ENCODE results near the gene FAM171A2. TPM values are rescaled to one million over a fixed set of nuclear protein-coding genes. Genes with fewer than 3 reads are reported as not detected.

Gene FAM171A2
- total RNA-seq, 3 donors from 2014 or later: 0.12 to 1.3 (median 0.31) TPM

DNA sequence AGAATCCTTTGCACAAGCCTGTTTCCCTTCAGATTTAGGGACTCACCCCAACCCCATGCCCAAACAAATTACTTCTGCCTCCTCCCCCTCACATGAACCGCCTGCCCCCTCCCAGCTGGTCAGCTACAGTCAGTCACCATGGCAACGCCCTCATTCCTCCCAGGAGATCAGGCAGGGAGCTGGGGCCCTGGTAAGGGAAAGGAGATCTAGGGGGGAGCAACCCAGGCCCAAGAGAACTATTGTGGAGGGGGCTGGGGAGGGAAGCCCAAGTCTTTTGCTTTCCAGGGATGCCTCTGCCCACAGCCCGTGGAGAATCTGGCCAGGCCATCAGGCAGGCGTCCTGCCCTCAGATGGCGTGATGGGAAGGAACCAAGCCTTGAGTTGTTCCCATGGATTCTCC, 2.8 kb downstream of the FAM171A2 start:
- no peak for DNase-seq
- no peak overlapping the region for H3K4me3 ChIP-seq
- peaks cover 7% of the 10 kb centered on the region for H3K4me1 ChIP-seq (ENCODE audit: low read depth)
- H3K9me3 ChIP-seq: no peaks in the 10 kb centered on the region
- H3K36me3 ChIP-seq (ENCODE audit: low read depth): no peaks in the 10 kb centered on the region
- intact Hi-C loops (cut with DNase I, micrococcal nuclease): no loop called here
- TF ChIP-seq CTCF (IDR thresholded peaks at IDR 0.05): no peak
- no peak for ATAC-seq

DNA sequence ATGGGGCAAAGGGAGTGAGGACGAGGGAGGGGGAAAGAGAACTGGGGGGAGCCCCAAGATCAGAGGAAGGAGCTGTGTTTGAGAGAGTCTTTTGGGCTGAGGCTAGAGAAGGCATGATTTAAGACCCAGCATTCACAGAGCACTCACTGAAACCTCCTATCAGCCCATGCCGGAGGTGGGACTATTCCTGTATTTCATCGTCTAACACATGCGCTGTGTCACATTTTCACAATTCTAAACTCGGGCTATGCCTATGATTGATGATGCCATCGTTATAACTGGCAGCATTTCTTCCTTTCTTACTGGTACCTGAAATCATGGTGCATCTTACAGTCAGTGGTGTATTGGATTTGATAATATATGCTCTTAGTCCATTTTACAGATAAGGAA, 3.5 kb downstream of the FAM171A2 start:
- Histone ChIP-seq H3K4me3 (no peak overlapping the region), H3K36me3 (ENCODE audit: low read depth) (no peaks in the 10 kb centered on the region), H3K9me3 (no peaks in the 10 kb centered on the region), H3K4me1 (ENCODE audit: low read depth) (peaks cover 7% of the 10 kb centered on the region)
- intact Hi-C loops (cut with DNase I, micrococcal nuclease): no loop called here
- DNase-seq (no peak), ATAC-seq (no peak)
- no peak for TF ChIP-seq CTCF (IDR thresholded peaks at IDR 0.05)

DNA sequence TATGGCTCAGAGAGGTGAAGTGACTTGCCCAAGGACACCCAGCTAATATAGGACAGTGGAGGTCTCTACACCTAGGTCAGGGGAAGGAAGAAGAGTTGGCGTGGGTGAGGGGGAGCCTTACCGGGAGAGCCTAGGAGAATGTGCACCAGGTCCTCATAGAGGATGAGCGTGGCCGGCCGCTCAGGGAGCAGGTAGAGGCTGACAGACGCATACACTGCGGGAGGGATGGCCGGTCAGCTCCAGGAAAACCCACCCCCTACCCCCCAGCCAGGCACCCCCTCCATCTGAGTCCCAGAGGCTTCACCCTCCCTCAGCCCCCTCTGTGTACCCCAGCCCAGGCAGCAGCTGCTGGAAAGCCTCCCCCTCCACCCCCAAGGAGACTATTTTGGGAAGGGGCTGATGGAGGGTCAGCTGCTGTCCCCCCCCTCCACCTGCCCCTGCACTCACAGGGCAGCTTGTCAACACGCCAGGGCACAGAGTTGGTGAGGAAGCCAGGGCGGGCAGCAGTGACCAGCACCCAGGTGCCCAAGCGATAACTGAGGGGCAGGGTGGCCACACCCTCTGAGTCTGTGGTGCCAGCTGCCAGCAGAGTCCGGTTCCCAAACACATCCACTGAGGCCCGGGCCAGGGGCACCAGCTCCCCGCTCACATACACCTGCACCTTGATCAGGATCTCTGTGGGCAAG, 4.1 kb downstream of the FAM171A2 start:
- Histone ChIP-seq H3K4me1 (ENCODE audit: low read depth) (peaks cover 7% of the 10 kb centered on the region), H3K36me3 (ENCODE audit: low read depth) (no peaks in the 10 kb centered on the region), H3K9me3 (no peaks in the 10 kb centered on the region), H3K4me3 (no peak overlapping the region)
- DNase-seq: no peak
- no peak for TF ChIP-seq CTCF (IDR thresholded peaks at IDR 0.05)
- no peak for ATAC-seq
- intact Hi-C loops (cut with DNase I, micrococcal nuclease): no loop called here

DNA sequence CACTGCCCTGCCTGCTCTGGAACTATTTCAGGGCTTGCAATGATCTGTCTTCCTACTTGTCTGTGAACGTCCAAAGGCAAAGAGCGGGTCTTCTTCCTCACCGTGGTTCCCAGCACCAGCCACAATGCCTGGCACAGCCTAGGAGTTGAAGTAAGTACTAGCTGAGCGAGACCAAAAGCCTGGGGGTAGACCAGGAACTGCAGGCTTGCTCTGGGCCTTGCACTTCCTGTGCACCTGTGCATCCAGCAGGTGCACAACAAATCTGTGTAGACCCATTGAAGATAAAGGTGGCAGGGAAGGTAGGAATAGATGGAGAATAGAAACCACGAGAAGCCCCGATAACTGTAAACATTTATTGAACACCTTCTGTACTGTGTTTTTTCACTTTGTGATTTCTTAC, 4.6 kb downstream of the FAM171A2 start:
- intact Hi-C loops (cut with DNase I, micrococcal nuclease): no loop called here
- peaks cover 7% of the 10 kb centered on the region for H3K4me1 ChIP-seq (ENCODE audit: low read depth)
- no peak overlapping the region for H3K4me3 ChIP-seq
- ATAC-seq (no peak), DNase-seq (no peak)
- no peak for TF ChIP-seq CTCF (IDR thresholded peaks at IDR 0.05)
- no peaks in the 10 kb centered on the region for H3K36me3 ChIP-seq (ENCODE audit: low read depth)
- no peaks in the 10 kb centered on the region for H3K9me3 ChIP-seq

GRCh38 chr17:44358066-44358465, 5.6 kb downstream of the FAM171A2 start:
- peaks cover 4% of the 10 kb centered on the region for H3K4me1 ChIP-seq (ENCODE audit: low read depth)
- H3K9me3 ChIP-seq: no peaks in the 10 kb centered on the region
- no peak for ATAC-seq
- intact Hi-C loops (cut with DNase I, micrococcal nuclease): no loop called here
- TF ChIP-seq CTCF (IDR thresholded peaks at IDR 0.05): no peak
- no peaks in the 10 kb centered on the region for H3K36me3 ChIP-seq (ENCODE audit: low read depth)
- no peak for DNase-seq
- no peak overlapping the region for H3K4me3 ChIP-seq

DNA sequence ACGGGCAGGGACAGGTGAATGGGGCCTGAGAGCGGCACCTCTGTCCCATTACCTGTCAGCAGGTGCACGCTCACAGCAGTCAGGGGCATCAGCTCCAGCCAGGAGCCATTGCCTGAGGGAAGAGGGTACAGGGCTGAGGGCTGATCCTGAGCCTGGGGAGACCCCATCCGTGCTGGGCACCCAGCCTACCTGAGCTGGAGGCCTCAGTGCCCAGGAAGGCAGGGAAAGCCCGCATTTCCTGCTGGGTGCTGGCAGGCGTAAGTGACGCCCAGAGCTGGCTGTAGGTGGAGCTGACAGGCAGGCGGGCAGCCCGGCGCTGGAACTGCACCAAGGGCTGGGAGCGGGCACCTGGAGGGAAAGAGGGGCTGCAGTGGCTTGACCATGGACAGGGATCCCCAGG, 7.4 kb downstream of the FAM171A2 start:
- intact Hi-C loops (cut with DNase I, micrococcal nuclease): no loop called here
- peak; percentile 56 for ATAC-seq
- Histone ChIP-seq H3K4me3 (no peak overlapping the region), H3K9me3 (no peaks in the 10 kb centered on the region), H3K4me1 (ENCODE audit: low read depth) (no peaks in the 10 kb centered on the region), H3K36me3 (ENCODE audit: low read depth) (no peaks in the 10 kb centered on the region)
- DNase-seq: no peak
- no peak for TF ChIP-seq CTCF (IDR thresholded peaks at IDR 0.05)

Data from mucosa of descending colon (tissue), 3 donors.